Breast epithelium (tissue), 4 donors: ENCODE results near the gene NT5DC2. TPM values are rescaled to one million over a fixed set of nuclear protein-coding genes. Genes with fewer than 3 reads are reported as not detected.

ENCODE experiments used
- DNase-seq, 2 donors: peaks; one replicate each; pipeline ENCODE4 v3.0.0-alpha.2; 2019; ENCODE audit warnings: low spot score in 2 of 2
- H3K27ac ChIP-seq, 2 donors: fragments of 200-600 bp; sonication (generic) in 1 of 2; one replicate each; pipeline ENCODE4 v1.5.1; 2016 to 2019; ENCODE audit warnings: mild to moderate bottlenecking in 1 of 2
- H3K27me3 ChIP-seq, 2 donors: fragments of 200-600 bp; sonication (generic) in 1 of 2; one replicate each; pipeline versions ENCODE4 v1.5.1 to v1.6.0; 2017 to 2019; ENCODE audit warnings: control low read depth in 1 of 2, mild to moderate bottlenecking in 1 of 2
- H3K36me3 ChIP-seq: fragments of 200-600 bp; one replicate; pipeline ENCODE4 v1.5.1; 2019
- H3K4me1 ChIP-seq, 2 donors: fragments of 200-600 bp; sonication (generic); one replicate each; pipeline ENCODE4 v1.5.1; 2016 to 2019; ENCODE audit warnings: control low read depth in 1 of 2
- H3K4me3 ChIP-seq, 3 donors: fragments of 200-600 bp; sonication (generic); 1 replicate in 2 of 3; 2 replicates in 1 of 3; pipeline ENCODE4 v1.5.1; 2016 to 2019; ENCODE audit warnings: mild to moderate bottlenecking in 3 of 3, moderate library complexity in 2 of 3
- H3K9me3 ChIP-seq, 2 donors: fragments of 200-600 bp; sonication (generic) in 1 of 2; one replicate each; pipeline ENCODE4 v1.5.1; 2016 to 2019; ENCODE audit warnings: control low read depth in 1 of 2
- CTCF ChIP-seq, 3 donors: fragments of 450-650 bp; IDR thresholded peaks; one replicate each; pipeline ENCODE4 v1.5.1; 2016 to 2017; ENCODE audit warnings: antibody characterized with exemption in 3 of 3, mild to moderate bottlenecking in 3 of 3, moderate library complexity in 3 of 3
- POLR2A ChIP-seq: fragments of 450-650 bp; IDR thresholded peaks from one replicate; pipeline ENCODE4 v1.6.1; 2016; ENCODE audit warnings: antibody characterized with exemption, mild to moderate bottlenecking, moderate library complexity
- POLR2AphosphoS5 ChIP-seq, 3 donors: sonication (generic); formaldehyde crosslinking; IDR thresholded peaks; one replicate each; pipeline ENCODE4 v1.6.1; 2017; ENCODE audit warnings: antibody characterized with exemption in 3 of 3
- intact Hi-C: fragments of 100-400 bp; cut with DNase I; formaldehyde crosslinking; loops from one replicate; pipeline ENCODE4 v1.15.1; 2023; ENCODE audit warnings: low total_unique reads
- total RNA-seq, 3 donors: library from RNA; depleted of rRNA; stranded (reverse); fragments of >200 nt; gene quantifications; one replicate each; pipeline ENCODE4 v1.1.0, GENCODE V29; 2016

The NT5DC2 gene
- total RNA-seq, 3 donors from 2014 or later, result 26.5 to 35.7 (median 28.6) TPM

- Histone ChIP-seq H3K36me3 (no peaks in the 10 kb centered on the region), H3K27ac (no peak overlapping the region), H3K9me3 (no peaks in the 10 kb centered on the region), H3K4me1 (no peaks in the 10 kb centered on the region), H3K4me3 (no peak overlapping the region), H3K27me3 (no peaks in the 10 kb centered on the region)
- TF ChIP-seq CTCF (IDR thresholded peaks at IDR 0.05), result no peak
- TF ChIP-seq POLR2AphosphoS5 (IDR thresholded peaks at IDR 0.05), result no peak
- no peak for TF ChIP-seq POLR2A
- intact Hi-C loops, result no loop called here
- no peak for DNase-seq
These were observed 28.7 kb downstream of the NT5DC2 start for GRCh38 chr3:52504977-52505376.

- H3K4me1 ChIP-seq, result no peaks in the 10 kb centered on the region
- H3K27ac ChIP-seq, result no peak overlapping the region
- TF ChIP-seq CTCF (IDR thresholded peaks at IDR 0.05) (no peak), POLR2AphosphoS5 (IDR thresholded peaks at IDR 0.05) (no peak), POLR2A (no peak)
- intact Hi-C loops, result no loop called here
- no peaks in the 10 kb centered on the region for H3K9me3 ChIP-seq
- H3K27me3 ChIP-seq, result no peaks in the 10 kb centered on the region
- no peaks in the 10 kb centered on the region for H3K36me3 ChIP-seq
- H3K4me3 ChIP-seq, result no peak overlapping the region
- DNase-seq, result no peak
These were observed 29.8 kb downstream of the NT5DC2 start for GRCh38 chr3:52503788-52504424.

GRCh38 chr3:52502808-52503350 is 30.8 kb downstream of the NT5DC2 start:
- H3K36me3 ChIP-seq, result no peaks in the 10 kb centered on the region
- DNase-seq, result no peak
- intact Hi-C loops, result no loop called here
- H3K4me1 ChIP-seq, result no peaks in the 10 kb centered on the region
- no peaks in the 10 kb centered on the region for H3K27me3 ChIP-seq
- no peak overlapping the region for H3K27ac ChIP-seq
- no peaks in the 10 kb centered on the region for H3K9me3 ChIP-seq
- TF ChIP-seq POLR2AphosphoS5 (IDR thresholded peaks at IDR 0.05) (no peak), CTCF (IDR thresholded peaks at IDR 0.05) (no peak), POLR2A (no peak)
- no peak overlapping the region for H3K4me3 ChIP-seq

- H3K27ac ChIP-seq, result no peak overlapping the region
- H3K4me3 ChIP-seq, result no peak overlapping the region
- H3K4me1 ChIP-seq, result no peaks in the 10 kb centered on the region
- intact Hi-C loops, result no loop called here
- no peaks in the 10 kb centered on the region for H3K36me3 ChIP-seq
- TF ChIP-seq CTCF (IDR thresholded peaks at IDR 0.05) (no peak), POLR2AphosphoS5 (IDR thresholded peaks at IDR 0.05) (no peak), POLR2A (no peak)
- H3K27me3 ChIP-seq, result no peaks in the 10 kb centered on the region
- no peak for DNase-seq
- H3K9me3 ChIP-seq, result no peaks in the 10 kb centered on the region
These were observed 31.7 kb downstream of the NT5DC2 start for GRCh38 chr3:52502001-52502400.

GRCh38 chr3:52501046-52501445 is 32.6 kb downstream of the NT5DC2 start:
- intact Hi-C loops, result no loop called here
- no peaks in the 10 kb centered on the region for H3K4me1 ChIP-seq
- H3K4me3 ChIP-seq, result no peak overlapping the region
- no peaks in the 10 kb centered on the region for H3K36me3 ChIP-seq
- no peak for TF ChIP-seq POLR2A
- no peaks in the 10 kb centered on the region for H3K9me3 ChIP-seq
- DNase-seq, result no peak
- H3K27me3 ChIP-seq, result no peaks in the 10 kb centered on the region
- no peak overlapping the region for H3K27ac ChIP-seq
